HG03442 (cell line): ENCODE results near the gene TBX18.
A peak's percentile ranks its signal among the peaks of the same experiment; 100 is the strongest.

Source experiments
- ATAC-seq: cut with Tn5 transposase; IDR thresholded peaks from one replicate; pipeline ENCODE4 v1.9.1; 2021; ENCODE audit warnings: mild to moderate bottlenecking, moderate library complexity; ENCODE audit not compliant: unreplicated experiment

Gene TBX18

DNA sequence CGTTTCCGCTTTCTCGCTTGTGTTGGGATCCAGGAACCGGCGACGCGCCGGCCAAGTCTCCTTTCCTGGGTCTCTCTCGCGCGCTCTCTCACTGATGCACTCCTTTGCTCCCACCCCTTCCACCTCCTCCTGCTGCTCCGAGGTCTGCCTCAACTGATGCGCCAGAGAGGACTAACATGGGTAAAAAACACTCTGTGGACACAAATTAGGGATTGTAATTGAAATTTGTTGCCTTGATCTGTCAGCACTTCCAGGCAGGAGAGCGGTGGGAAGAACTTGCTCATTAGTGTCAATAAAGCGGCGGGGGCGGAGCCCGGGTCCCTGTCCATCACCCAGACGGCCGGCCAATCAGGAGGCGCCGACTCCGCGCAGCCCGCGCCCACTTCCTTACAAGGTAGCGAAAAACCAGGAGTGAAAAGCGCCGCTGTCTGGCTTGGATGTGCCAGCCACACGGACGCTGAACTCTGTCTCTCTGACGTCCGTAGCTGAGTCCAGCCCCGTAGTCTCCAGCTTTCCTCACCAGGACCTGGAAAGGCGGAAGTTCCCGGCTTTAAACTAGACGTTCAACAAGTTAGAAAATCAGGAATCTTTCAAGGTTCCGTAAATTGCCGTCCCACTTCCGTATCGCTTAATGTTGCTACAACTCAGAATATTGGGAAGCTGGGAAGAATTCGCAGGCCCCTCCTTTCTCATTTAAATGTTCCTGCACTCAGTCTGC lies at the start of gene TBX18:
Gene TBX18 (minus strand): TSS at position 267 of the 718 bp plus-strand sequence. CDS start 417 bp downstream, outside the sequence.
- ATAC-seq, result no peak

DNA sequence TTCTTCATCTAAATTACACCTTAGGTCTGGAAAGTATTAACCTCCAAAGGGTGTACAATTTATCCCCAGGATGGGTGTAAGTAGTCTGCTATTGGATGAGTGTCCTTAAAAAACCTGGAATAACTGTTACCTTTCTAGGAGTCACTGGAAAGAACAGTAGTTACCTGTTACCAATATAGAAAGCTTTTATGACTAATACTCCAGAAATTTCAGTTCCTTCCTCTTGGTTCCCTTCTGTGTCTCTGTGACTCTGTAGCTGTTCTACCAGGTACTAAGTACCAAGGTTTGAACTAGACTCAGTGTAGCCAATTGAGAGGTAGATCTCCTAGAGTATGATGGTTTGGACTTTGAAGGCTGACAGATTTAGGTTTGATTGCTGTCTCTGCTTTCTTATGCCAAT lies 47.0 kb upstream of the TBX18 start:
- ATAC-seq, result no peak

DNA sequence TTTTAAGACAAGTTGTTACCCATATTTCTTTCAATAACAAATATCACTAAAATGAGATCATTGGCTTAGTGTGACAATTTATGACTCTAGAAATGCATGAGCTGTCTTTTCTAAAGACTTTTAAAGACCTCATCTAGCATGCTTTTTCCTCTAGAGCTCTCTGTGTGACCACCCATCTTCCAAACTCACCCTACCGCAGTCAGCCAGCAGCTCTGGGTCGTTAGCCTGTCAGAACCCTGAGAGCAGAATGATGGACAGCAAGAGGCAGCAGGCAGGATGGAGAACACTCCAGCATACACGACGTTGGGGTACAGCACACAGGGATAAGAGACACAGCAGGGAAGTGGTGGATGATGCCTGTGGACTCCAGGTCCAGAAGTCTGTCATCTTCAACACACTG lies 45.1 kb upstream of the TBX18 start:
- no peak for ATAC-seq

DNA sequence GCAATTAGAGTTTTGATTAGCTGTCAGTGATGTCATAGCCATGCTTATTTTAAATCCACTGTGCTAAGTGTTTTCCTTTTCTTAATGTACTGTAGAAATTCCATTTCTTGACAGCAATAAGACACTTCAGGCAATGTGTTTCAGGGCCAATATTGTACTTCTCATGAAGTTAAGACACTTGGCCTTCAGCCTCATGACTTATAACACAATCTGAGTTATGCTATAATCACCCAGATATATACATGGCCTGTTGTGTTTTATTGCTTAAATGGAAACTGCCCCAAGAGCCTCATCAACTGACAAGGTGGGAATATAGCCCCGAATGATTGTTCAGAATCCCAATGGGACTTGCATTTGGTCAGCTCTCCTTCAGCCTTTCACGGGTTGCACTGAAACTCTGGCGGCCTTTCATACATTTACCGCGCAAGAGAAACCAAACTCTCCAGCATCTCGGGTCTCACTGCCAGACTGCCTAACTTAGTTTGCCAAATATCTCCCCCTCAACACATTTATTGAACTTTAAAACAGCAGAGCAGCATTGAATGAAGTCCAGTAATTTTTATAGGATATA lies 44.2 kb upstream of the TBX18 start:
- ATAC-seq, result no peak

- no peak for ATAC-seq
These were observed 40.7 kb upstream of the TBX18 start for GRCh38 chr6:84805145-84805544.

GRCh38 chr6:84804720-84805119 lies 40.3 kb upstream of the TBX18 start:
- no peak for ATAC-seq

GRCh38 chr6:84801250-84801649 lies 36.9 kb upstream of the TBX18 start:
- ATAC-seq, result no peak

GRCh38 chr6:84798257-84798656 lies 33.9 kb upstream of the TBX18 start:
- no peak for ATAC-seq

GRCh38 chr6:84796343-84796742 lies 31.9 kb upstream of the TBX18 start:
- no peak for ATAC-seq

DNA sequence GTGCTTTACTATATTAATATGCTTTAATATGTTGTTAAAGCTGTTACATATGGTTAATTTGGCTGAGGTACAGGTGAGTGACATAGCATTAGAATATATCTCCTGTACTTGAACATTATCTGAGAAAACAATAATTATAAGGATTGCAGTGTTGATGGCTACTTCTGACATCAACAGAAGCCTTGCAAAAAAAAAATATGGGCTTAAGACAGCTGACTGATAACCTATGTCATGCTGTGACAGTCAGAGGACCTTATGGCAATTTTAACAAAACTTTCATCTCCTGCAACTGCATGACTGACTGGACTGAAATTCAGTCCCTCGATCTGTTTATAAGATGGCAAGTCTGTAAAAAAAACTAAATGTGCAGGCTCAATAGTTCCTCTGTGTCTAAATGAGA lies 27.5 kb upstream of the TBX18 start:
- no peak for ATAC-seq

- no peak for ATAC-seq
These were observed 26.8 kb upstream of the TBX18 start for GRCh38 chr6:84791233-84791632.

GRCh38 chr6:84789170-84789569 lies 24.8 kb upstream of the TBX18 start:
- ATAC-seq, result no peak

GRCh38 chr6:84788689-84789088 lies 24.3 kb upstream of the TBX18 start:
- no peak for ATAC-seq

DNA sequence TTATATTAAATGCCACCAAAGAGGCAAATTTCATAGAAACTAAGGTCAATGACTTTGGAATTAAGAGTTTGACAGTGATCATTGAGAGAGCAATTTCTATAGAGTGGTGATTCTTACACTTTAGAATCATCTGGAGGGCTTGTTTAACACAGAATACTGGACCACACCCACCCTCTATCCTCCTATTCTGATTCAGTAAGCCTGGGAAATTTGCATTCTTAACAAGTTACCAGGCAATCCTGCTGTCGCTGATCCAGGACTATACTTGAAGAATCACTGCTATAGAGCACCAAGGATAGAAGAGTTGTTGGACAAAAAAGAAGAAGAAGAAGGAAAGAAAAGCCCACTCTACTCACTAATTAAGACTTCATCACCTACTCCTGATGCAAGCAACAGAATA lies 21.3 kb upstream of the TBX18 start:
- no peak for ATAC-seq

DNA sequence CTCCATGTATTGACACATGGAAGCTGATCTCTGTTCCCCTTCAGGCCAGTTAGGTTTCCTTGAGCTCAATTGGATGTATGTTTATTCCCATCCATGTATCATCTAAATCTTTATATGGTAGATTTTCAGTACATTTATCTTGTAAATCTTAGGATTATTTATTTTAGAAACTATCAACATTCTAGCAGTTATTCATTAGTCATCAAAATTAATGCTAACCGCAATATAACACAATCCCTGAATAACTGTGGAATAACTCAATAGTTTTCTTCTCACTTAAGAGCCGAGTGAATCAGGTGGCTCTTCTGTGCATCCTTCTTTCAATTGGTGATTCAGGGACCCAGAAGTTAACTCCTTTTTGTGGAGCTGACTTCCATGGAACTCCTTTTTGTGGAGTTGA lies 15.5 kb upstream of the TBX18 start:
- ATAC-seq, result no peak

DNA sequence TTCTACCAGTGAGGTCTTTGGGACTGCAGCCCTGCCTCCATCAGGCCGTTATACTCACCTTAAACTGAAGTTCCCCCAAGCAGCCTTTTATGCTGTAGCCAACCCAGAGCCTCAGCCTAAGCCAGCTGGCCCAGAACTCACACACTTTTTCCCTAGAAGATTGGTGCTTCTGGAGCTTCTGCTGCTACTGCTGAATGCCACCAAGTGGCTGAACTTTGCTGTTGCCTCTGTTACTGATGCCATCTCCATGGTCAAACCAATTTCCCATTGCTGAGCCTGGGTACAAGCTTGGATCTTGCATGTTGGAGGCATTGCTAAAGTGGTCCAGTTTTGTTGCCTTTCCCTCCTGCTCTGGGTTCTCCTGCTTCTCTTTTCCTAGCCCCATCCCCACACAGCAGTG lies 15.0 kb upstream of the TBX18 start:
- ATAC-seq, result no peak

GRCh38 chr6:84777888-84778287 lies 13.5 kb upstream of the TBX18 start:
- ATAC-seq, result no peak

DNA sequence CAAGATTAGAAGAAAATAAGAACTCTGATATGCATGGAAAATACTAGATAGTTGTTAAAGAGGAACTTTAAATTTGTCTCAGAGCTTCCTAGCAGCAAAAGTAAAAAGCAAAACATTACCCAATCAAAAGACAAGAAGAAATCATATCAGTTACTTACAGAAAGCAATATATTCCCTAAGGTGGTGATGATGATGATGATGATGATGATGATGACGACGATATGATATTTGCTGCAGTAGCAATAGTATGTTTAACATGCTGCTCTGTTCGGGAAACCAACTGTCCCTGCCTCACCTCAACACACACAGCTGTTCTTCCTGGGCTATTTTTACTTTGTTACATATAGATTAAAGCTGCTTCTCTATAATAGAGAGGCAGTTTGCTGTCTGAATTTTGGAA lies 12.0 kb upstream of the TBX18 start:
- no peak for ATAC-seq

GRCh38 chr6:84775751-84776150 lies 11.4 kb upstream of the TBX18 start:
- no peak for ATAC-seq

- ATAC-seq, result no peak
These were observed 10.5 kb upstream of the TBX18 start for GRCh38 chr6:84774985-84775284.

GRCh38 chr6:84774157-84774984 lies 10.0 kb upstream of the TBX18 start:
- ATAC-seq, result peak; percentile 82
